BE2C (cell line): ENCODE results near the gene OR1G1. TPM values are rescaled to one million over a fixed set of nuclear protein-coding genes. Genes with fewer than 3 reads are reported as not detected.
"Not testable (repeated sequence)": the region's sequence is repeated elsewhere in the genome, so short reads cannot be mapped to it uniquely, and the experiment has no call there.

Experiments used
- DNase-seq: peaks from one replicate; pipeline ENCODE4 v3.0.0-alpha.2; 2020
- H3K27me3 ChIP-seq: fragments of 250-450 bp; sonication (Bioruptor Pico); 2 replicates; pipeline ENCODE4 v1.5.1; 2020; ENCODE audit warnings: mild to moderate bottlenecking
- H3K36me3 ChIP-seq: fragments of 250-450 bp; sonication (Bioruptor Pico); 2 replicates; pipeline ENCODE4 v1.5.1; 2020; ENCODE audit warnings: mild to moderate bottlenecking
- H3K4me1 ChIP-seq: fragments of 250-450 bp; sonication (Bioruptor Pico); 2 replicates; pipeline ENCODE4 v1.5.1; 2020
- H3K4me3 ChIP-seq: 2 replicates; pipeline ENCODE4 v1.5.1; 2011; ENCODE audit warnings: low read depth, low read length
- H3K9me3 ChIP-seq: fragments of 250-450 bp; sonication (Bioruptor Pico); 2 replicates; pipeline ENCODE4 v1.5.1; 2020
- polyA plus RNA-seq: library from polyadenylated mRNA; unstranded; fragments of >200 nt; gene quantifications from one replicate; pipeline ENCODE4 v1.2.1, GENCODE V29; 2012; ENCODE audit warnings: low read depth, missing spikeins; ENCODE audit not compliant: insufficient read length, insufficient read depth
- TF ChIP-seq, protein P1 (sequence below): IDR thresholded peaks from 2 replicates; pipeline ENCODE4 v1.5.1; 2012; ENCODE audit warnings: mild to moderate bottlenecking, low read depth, low read length

Gene OR1G1
- polyA plus RNA-seq: not detected

DNA sequence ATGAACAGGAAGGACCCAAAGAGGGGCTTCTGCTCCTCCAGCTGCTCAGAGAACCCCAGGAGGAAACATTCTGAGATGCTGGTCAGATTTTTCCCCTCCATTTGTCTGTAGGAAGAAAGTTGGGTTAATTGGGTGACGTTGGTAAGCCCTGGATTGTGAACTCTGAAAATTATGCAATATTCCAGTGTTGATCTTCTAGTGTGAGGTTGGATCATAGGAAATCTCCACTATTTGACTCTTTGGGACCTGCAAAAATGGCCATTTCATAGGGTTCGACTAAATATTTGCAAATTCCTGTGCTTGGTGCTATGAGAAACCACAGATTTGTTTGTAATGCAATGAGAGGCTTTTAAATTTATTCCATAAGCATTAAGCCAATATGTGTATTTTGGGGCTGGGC, at the start of gene OR1G1:
TSS of gene OR1G1 (minus strand) at position 101 of the 400 bp plus-strand sequence. CDS start at position 101, 0 bp downstream.
- no peak for DNase-seq
- Histone ChIP-seq H3K9me3 (no peaks in the 10 kb centered on the region), H3K27me3 (no peaks in the 10 kb centered on the region; the same call in 1 of the 2 replicates), H3K4me3 (no peak within 1 kb of the TSS), H3K4me1 (no peaks in the 10 kb centered on the region), H3K36me3 (no peaks in the 10 kb centered on the region)
- TF ChIP-seq, protein P1, sequence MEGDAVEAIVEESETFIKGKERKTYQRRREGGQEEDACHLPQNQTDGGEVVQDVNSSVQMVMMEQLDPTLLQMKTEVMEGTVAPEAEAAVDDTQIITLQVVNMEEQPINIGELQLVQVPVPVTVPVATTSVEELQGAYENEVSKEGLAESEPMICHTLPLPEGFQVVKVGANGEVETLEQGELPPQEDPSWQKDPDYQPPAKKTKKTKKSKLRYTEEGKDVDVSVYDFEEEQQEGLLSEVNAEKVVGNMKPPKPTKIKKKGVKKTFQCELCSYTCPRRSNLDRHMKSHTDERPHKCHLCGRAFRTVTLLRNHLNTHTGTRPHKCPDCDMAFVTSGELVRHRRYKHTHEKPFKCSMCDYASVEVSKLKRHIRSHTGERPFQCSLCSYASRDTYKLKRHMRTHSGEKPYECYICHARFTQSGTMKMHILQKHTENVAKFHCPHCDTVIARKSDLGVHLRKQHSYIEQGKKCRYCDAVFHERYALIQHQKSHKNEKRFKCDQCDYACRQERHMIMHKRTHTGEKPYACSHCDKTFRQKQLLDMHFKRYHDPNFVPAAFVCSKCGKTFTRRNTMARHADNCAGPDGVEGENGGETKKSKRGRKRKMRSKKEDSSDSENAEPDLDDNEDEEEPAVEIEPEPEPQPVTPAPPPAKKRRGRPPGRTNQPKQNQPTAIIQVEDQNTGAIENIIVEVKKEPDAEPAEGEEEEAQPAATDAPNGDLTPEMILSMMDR: no peak

DNA sequence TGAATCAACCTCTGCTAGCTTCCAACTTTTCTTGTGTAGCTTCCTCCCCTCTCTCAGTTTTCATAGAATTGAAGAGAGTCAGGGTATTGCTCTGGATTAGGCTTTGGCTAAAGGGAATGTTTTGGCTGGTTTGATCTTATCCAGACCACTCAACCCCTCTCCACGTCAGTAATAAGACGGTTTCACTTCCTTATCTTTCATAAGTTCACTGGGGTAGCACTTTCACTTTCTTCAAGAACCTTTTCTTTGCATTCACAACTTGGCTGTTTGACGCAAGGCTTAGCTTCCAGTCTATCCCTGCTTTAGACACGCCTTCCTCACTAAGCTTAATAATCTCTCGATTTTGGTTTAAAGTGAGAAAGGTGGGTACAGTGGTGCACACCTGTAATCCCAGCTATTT, 40.2 kb upstream of the OR1G1 start:
- Histone ChIP-seq H3K9me3 (no peaks in the 10 kb centered on the region), H3K4me3 (no peak overlapping the region), H3K36me3 (no peaks in the 10 kb centered on the region)

DNA sequence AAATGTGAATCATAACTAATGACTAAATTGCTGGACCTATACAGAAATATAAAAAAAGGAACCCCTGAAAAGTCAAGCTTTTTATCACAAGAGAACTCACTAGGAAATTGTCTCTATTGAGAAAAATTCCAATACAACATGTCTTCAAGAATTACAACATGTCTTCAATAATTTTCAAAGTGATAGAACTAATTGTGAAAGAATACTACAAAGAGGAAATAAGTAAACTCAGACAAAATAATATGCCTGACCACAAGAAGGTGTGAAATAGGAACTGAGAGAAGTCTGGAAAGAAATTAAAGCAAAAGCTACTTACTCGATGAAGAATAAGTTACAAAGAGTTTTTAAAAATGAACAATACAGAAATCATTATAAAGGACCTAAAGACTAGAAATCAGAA, 29.9 kb upstream of the OR1G1 start:
- no peak for DNase-seq
- no peak overlapping the region for H3K4me3 ChIP-seq
- 0 out of 2 replicates have a peak, but pooled peaks cover 6% of the 10 kb centered on the region for H3K27me3 ChIP-seq
- H3K4me1 ChIP-seq: no peaks in the 10 kb centered on the region
- H3K36me3 ChIP-seq: no peaks in the 10 kb centered on the region
- TF ChIP-seq, protein P1: no peak
- H3K9me3 ChIP-seq: no peaks in the 10 kb centered on the region

More for the DNA sequence above, 40.2 kb upstream of the OR1G1 start:
- Histone ChIP-seq H3K4me1 (no peaks in the 10 kb centered on the region), H3K27me3 (no peaks in the 10 kb centered on the region; the same call in 1 of the 2 replicates)
- DNase-seq: no peak
- TF ChIP-seq, protein P1: no peak

DNA sequence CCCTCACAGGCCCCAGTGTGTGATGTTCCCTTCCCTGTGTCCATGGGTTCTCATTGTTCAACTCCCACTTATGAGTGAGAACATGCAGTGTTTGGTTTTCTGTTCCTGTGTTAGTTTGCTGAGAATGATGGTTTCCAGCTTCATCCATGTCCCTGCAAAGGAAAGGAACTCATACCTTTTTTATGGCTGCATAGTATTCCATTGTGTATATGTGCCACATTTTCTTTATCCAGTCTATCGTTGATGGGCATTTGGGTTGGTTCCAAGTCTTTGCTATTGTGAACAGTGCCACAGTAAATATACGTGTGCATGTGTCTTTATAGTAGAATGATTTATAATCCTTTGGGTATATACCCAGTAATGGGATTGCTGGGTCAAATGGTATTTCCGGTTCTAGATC, 10.1 kb upstream of the OR1G1 start:
- not testable (repeated sequence) for H3K4me1 ChIP-seq, H3K36me3 ChIP-seq, H3K27me3 ChIP-seq, H3K4me3 ChIP-seq, H3K9me3 ChIP-seq, DNase-seq

DNA sequence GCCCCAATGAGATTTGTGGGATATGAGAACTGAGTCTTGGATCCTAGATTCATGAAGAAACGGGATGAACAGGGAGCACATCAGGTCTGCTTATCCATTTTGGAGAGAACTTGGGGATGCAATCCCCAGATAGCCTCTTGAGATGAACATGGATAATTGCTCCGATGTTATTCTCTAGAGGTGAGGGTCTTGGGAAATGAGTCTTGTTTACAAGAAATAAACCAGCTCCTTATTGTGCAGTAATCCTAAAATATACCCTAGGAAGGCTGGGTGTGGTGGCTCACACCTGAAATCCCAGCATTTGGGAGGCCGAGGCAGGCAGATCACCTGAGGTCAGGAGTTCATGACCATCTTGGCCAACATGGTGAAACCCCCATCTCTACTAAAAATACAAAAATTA, 23.0 kb downstream of the OR1G1 start, which contains the start of gene OR1D2:
TSS of gene OR1D2 (minus strand) at position 101 of the 400 bp plus-strand sequence. CDS start 11,426 bp downstream, outside the sequence.
- no peaks in the 10 kb centered on the region for H3K9me3 ChIP-seq
- TF ChIP-seq, protein P1: no peak
- H3K36me3 ChIP-seq: no peaks in the 10 kb centered on the region
- no peak within 1 kb of the TSS for H3K4me3 ChIP-seq
- no peak for DNase-seq
- no peaks in the 10 kb centered on the region for H3K27me3 ChIP-seq
- H3K4me1 ChIP-seq: no peaks in the 10 kb centered on the region
